ENCODE data around the gene NAT8L.
"Not testable (repeated sequence)": the region's sequence is repeated elsewhere in the genome, so short reads cannot be mapped to it uniquely, and the experiment has no call there.

NAT8L gene

DNA sequence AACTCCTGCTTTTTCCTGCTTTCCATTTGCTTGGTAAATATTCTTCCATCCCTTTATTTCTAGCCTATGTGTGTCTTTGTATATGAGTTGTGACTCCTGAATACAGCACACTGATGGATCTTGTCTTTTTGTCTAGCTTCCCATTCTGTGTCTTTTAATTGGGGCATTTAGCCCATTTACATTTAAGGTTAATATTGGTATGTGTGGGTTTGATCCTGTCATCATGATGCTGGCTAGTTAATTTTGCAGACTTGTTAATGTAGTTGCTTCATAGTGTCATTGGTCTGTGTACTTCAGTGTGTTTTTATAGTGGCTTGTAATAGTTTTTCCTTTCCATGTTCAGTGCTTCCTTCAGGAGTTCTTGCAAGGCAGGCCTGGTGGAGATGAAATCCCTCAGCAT is 28.0 kb upstream of the NAT8L start:
- H3K4me3 ChIP-seq (ENCODE audit: low read depth, low read length, poor library complexity, severe bottlenecking); H4K20me1 ChIP-seq (ENCODE audit: insufficient read depth, low read length); H3K79me2 ChIP-seq (ENCODE audit: insufficient read depth, low read length); H3F3A ChIP-seq (ENCODE audit: insufficient read depth, low read length); H3K27ac ChIP-seq (ENCODE audit: low read depth, low read length, poor library complexity, severe bottlenecking); H3K4me2 ChIP-seq (ENCODE audit: low read length); H3K4me1 ChIP-seq (ENCODE audit: insufficient read depth, low read length, severe bottlenecking); H3K36me3 ChIP-seq (ENCODE audit: insufficient read depth, low read length); H3K9me3 ChIP-seq (ENCODE audit: low read length); H3K27me3 ChIP-seq (ENCODE audit: insufficient read depth, low read length); H3K9ac ChIP-seq (ENCODE audit: low read length); H3K9me2 ChIP-seq (ENCODE audit: low read depth, low read length); H2AFZ ChIP-seq (ENCODE audit: low read length): not testable (repeated sequence)

DNA sequence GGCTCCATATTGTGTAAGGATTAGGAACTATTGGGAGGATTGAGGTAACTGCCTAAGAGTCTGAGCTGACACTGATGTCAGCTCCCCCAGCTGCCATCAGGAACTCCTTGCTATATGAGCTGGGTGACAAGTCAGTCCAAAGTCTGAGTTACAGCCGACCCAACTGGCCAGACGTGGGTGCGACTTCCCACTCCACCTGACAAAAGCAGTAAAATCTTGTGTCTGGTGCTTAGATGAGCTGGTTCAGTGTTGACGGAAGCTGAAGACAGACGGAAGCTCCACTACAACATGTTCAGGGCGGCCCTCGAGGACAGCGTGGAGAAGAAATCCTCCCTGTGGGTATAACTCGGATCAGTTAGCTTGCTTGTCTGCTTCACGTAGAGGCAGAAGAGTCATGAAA is 22.8 kb upstream of the NAT8L start:
- Histone ChIP-seq H3K36me3 (ENCODE audit: insufficient read depth, low read length) (no peaks in the 10 kb centered on the region), H2AFZ (ENCODE audit: low read length) (no peak overlapping the region), H3F3A (ENCODE audit: insufficient read depth, low read length) (no peaks in the 10 kb centered on the region), H3K27me3 (ENCODE audit: insufficient read depth, low read length) (no peaks in the 10 kb centered on the region; the same call in 1 of the 2 replicates), H3K4me2 (ENCODE audit: low read length) (no peak overlapping the region), H3K79me2 (ENCODE audit: insufficient read depth, low read length) (no peaks in the 10 kb centered on the region), H3K4me1 (ENCODE audit: insufficient read depth, low read length, severe bottlenecking) (no peaks in the 10 kb centered on the region), H4K20me1 (ENCODE audit: insufficient read depth, low read length) (no peaks in the 10 kb centered on the region), H3K4me3 (ENCODE audit: low read depth, low read length, poor library complexity, severe bottlenecking) (no peak overlapping the region), H3K9ac (ENCODE audit: low read length) (no peak overlapping the region), H3K27ac (ENCODE audit: low read depth, low read length, poor library complexity, severe bottlenecking) (no peak overlapping the region), H3K9me2 (ENCODE audit: low read depth, low read length) (no peaks in the 10 kb centered on the region), H3K9me3 (ENCODE audit: low read length) (no peaks in the 10 kb centered on the region)
- no peak for TF ChIP-seq EZH2 (IDR thresholded peaks at IDR 0.05; ENCODE audit: borderline replicate concordance, low read length)
- TF ChIP-seq, protein P1, sequence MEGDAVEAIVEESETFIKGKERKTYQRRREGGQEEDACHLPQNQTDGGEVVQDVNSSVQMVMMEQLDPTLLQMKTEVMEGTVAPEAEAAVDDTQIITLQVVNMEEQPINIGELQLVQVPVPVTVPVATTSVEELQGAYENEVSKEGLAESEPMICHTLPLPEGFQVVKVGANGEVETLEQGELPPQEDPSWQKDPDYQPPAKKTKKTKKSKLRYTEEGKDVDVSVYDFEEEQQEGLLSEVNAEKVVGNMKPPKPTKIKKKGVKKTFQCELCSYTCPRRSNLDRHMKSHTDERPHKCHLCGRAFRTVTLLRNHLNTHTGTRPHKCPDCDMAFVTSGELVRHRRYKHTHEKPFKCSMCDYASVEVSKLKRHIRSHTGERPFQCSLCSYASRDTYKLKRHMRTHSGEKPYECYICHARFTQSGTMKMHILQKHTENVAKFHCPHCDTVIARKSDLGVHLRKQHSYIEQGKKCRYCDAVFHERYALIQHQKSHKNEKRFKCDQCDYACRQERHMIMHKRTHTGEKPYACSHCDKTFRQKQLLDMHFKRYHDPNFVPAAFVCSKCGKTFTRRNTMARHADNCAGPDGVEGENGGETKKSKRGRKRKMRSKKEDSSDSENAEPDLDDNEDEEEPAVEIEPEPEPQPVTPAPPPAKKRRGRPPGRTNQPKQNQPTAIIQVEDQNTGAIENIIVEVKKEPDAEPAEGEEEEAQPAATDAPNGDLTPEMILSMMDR (IDR thresholded peaks at IDR 0.05; ENCODE audit: low read length) = no peak

- TF ChIP-seq, protein P1 (IDR thresholded peaks at IDR 0.05; ENCODE audit: low read length) = no peak
- TF ChIP-seq EZH2 (IDR thresholded peaks at IDR 0.05; ENCODE audit: borderline replicate concordance, low read length) = no peak
- H3K79me2 ChIP-seq (ENCODE audit: insufficient read depth, low read length) = no peaks in the 10 kb centered on the region
- H3K9me2 ChIP-seq (ENCODE audit: low read depth, low read length) = no peaks in the 10 kb centered on the region
- H3K4me3 ChIP-seq (ENCODE audit: low read depth, low read length, poor library complexity, severe bottlenecking) = no peak overlapping the region
- H3K4me2 ChIP-seq (ENCODE audit: low read length) = no peak overlapping the region
- no peak overlapping the region for H3K27ac ChIP-seq (ENCODE audit: low read depth, low read length, poor library complexity, severe bottlenecking)
- no peak overlapping the region for H3K9ac ChIP-seq (ENCODE audit: low read length)
- no peak overlapping the region for H2AFZ ChIP-seq (ENCODE audit: low read length)
- H3K36me3 ChIP-seq (ENCODE audit: insufficient read depth, low read length) = no peaks in the 10 kb centered on the region
- H3F3A ChIP-seq (ENCODE audit: insufficient read depth, low read length) = no peaks in the 10 kb centered on the region
- H4K20me1 ChIP-seq (ENCODE audit: insufficient read depth, low read length) = no peaks in the 10 kb centered on the region
- no peaks in the 10 kb centered on the region for H3K4me1 ChIP-seq (ENCODE audit: insufficient read depth, low read length, severe bottlenecking)
- H3K9me3 ChIP-seq (ENCODE audit: low read length) = no peaks in the 10 kb centered on the region
- no peaks in the 10 kb centered on the region; the same call in 1 of the 2 replicates for H3K27me3 ChIP-seq (ENCODE audit: insufficient read depth, low read length)
These were observed 22.3 kb upstream of the NAT8L start for GRCh38 chr4:2036866-2037265.

DNA sequence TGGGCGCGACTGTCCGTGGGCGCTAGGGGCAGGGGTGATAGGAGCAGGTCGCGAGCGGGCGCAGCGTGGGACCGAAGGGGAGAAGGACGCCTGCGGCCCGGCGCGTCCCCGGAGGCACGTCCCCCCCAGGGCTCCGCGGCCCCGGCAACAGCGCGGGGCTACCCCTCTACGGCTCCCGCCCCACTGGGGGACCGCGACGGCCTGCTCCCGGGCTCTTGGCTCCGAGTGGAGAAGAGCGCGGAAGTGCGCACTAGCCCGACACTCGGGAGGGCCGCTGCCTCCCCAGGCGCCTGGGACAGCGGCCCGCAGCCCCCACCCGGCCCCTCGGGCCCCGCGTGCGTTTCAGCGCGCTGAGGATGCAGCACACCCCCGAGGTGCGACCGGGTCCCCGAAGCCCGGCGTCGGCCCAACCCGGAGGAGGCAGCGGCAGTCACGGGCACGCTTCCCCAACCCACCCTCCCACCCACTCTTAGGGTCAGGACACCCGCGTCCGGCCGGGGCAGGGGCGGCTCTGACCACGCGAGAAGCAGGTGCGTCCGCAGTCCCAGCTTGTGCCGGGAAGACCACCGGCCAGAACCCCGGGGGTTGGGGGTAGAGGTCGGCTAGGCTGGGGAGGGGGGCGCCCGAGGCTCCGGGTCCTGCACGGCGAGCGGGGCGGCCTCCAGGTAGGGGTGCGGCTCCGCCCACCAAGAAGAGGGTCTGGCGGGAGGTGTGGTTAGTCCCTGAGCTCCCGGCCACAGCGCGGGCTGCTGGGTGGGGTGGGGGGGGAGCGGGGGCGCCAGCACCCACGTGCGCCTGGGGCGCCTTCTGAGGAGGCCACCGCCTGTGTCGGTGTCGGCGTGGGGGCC is 18.5 kb upstream of the NAT8L start:
- Histone ChIP-seq H3K79me2 (ENCODE audit: insufficient read depth, low read length) (no peaks in the 10 kb centered on the region), H3K36me3 (ENCODE audit: insufficient read depth, low read length) (no peaks in the 10 kb centered on the region), H3K4me2 (ENCODE audit: low read length) (no peak overlapping the region), H3F3A (ENCODE audit: insufficient read depth, low read length) (no peaks in the 10 kb centered on the region), H3K9me3 (ENCODE audit: low read length) (no peaks in the 10 kb centered on the region), H2AFZ (ENCODE audit: low read length) (no peak overlapping the region), H3K27ac (ENCODE audit: low read depth, low read length, poor library complexity, severe bottlenecking) (no peak overlapping the region), H4K20me1 (ENCODE audit: insufficient read depth, low read length) (no peaks in the 10 kb centered on the region), H3K9me2 (ENCODE audit: low read depth, low read length) (no peaks in the 10 kb centered on the region), H3K4me1 (ENCODE audit: insufficient read depth, low read length, severe bottlenecking) (no peaks in the 10 kb centered on the region), H3K27me3 (ENCODE audit: insufficient read depth, low read length) (no peaks in the 10 kb centered on the region; the same call in 1 of the 2 replicates), H3K9ac (ENCODE audit: low read length) (no peak overlapping the region), H3K4me3 (ENCODE audit: low read depth, low read length, poor library complexity, severe bottlenecking) (no peak overlapping the region)
- no peak for TF ChIP-seq EZH2 (IDR thresholded peaks at IDR 0.05; ENCODE audit: borderline replicate concordance, low read length)
- TF ChIP-seq, protein P1 (IDR thresholded peaks at IDR 0.05; ENCODE audit: low read length) = no peak

Measured in OCI-LY1 (cell line).